K562 (cell line): ENCODE data around the gene SMNDC1. TPM values are rescaled to one million over a fixed set of nuclear protein-coding genes. Genes with fewer than 3 reads are reported as not detected.

Source experiments
- DEAF1 ChIP-seq: fragments of 450-650 bp; formaldehyde crosslinking; IDR thresholded peaks from 2 replicates; pipeline ENCODE4 v1.4.0; 2020; ENCODE audit warnings: mild to moderate bottlenecking, moderate library complexity
- HOXB6 ChIP-seq: fragments of 250-450 bp; sonication (Bioruptor Pico); IDR thresholded peaks from 2 replicates; pipeline ENCODE4 v1.5.1; 2022; ENCODE audit warnings: mild to moderate bottlenecking, borderline replicate concordance
- ILF3 ChIP-seq: fragments of 450-650 bp; IDR thresholded peaks from 2 replicates; pipeline ENCODE4 v1.6.1; 2018; ENCODE audit warnings: antibody characterized with exemption, mild to moderate bottlenecking, moderate library complexity, borderline replicate concordance
- RAD21 ChIP-seq, 2 experiments: fragments of 250-450 bp in 1 of 2; fragments of 450-650 bp in 1 of 2; sonication (Bioruptor Pico) in 1 of 2; formaldehyde crosslinking in 1 of 2; IDR thresholded peaks in 1 of 2; conservative IDR thresholded peaks in 1 of 2; 2 replicates each; pipeline versions ENCODE4 v1.4.0 to v1.8.0; 2020 to 2022; ENCODE audit warnings: mild to moderate bottlenecking in 2 of 2, moderate library complexity in 1 of 2
- RNF2 ChIP-seq: sonication (generic); IDR thresholded peaks from 2 replicates; pipeline ENCODE4 v1.6.1; 2016
- SMAD3 ChIP-seq: fragments of 450-650 bp; formaldehyde crosslinking; conservative IDR thresholded peaks from 2 replicates; pipeline ENCODE4 v1.4.0; 2020; ENCODE audit warnings: mild to moderate bottlenecking
- SNAPC5 ChIP-seq: fragments of 250-450 bp; sonication (Bioruptor Pico); IDR thresholded peaks from 2 replicates; pipeline ENCODE4 v1.8.0; 2021; ENCODE audit warnings: moderate library complexity, mild to moderate bottlenecking, inconsistent platforms
- SRF ChIP-seq, 2 experiments: fragments of 250-450, 450-650 bp in 1 of 2; sonication (Bioruptor Pico) in 1 of 2; sonication (generic) in 1 of 2; formaldehyde crosslinking; IDR thresholded peaks; 2 replicates each; pipeline versions ENCODE4 v1.5.0 to v1.5.1; 2020 to 2022; ENCODE audit warnings: mild to moderate bottlenecking in 1 of 2, missing genetic modification reagents in 1 of 2
- ZKSCAN3 ChIP-seq: fragments of 250-450 bp; sonication (Bioruptor Pico); IDR thresholded peaks from 2 replicates; pipeline ENCODE4 v1.4.0; 2020
- ZNF174 ChIP-seq: fragments of 250-450 bp; sonication (Bioruptor Pico); IDR thresholded peaks from 2 replicates; pipeline ENCODE4 v1.4.0; 2020; ENCODE audit warnings: mild to moderate bottlenecking
- ZNF277 ChIP-seq: fragments of 250-450 bp; sonication (Bioruptor Pico); IDR thresholded peaks from 2 replicates; pipeline ENCODE4 v1.8.0; 2022; ENCODE audit warnings: inconsistent platforms, mild to moderate bottlenecking, moderate library complexity, borderline replicate concordance
- ZNF324 ChIP-seq: fragments of 250-450 bp; sonication (Bioruptor Pico); IDR thresholded peaks from 2 replicates; pipeline ENCODE4 v1.4.0; 2020; ENCODE audit warnings: mild to moderate bottlenecking
- ZNF586 ChIP-seq: fragments of 450-650 bp; formaldehyde crosslinking; conservative IDR thresholded peaks from 2 replicates; pipeline ENCODE4 v1.4.0; 2020; ENCODE audit warnings: mild to moderate bottlenecking, moderate library complexity
- polyA plus RNA-seq, 8 experiments: library from polyadenylated mRNA; depleted of rRNA in 4 of 8; stranded (reverse) in 5 of 8; unstranded in 3 of 8; fragments of >200 nt; fragmentation: Nextera tagmentation in 2 of 8; fragmentation: Illumina TruSeq in 1 of 8; extraction: Ambion mirVana in 2 of 8; extraction: Trizol in 1 of 8; gene quantifications; 2 replicates each; pipeline versions ENCODE4 v1.2.1 to v1.2.3, GENCODE V29; 2011 to 2014; ENCODE audit warnings: inconsistent platforms in 1 of 8, missing spikeins in 1 of 8
- total RNA-seq, 7 experiments: library from RNA; depleted of rRNA in 6 of 7; stranded (reverse); fragments of >200 nt in 6 of 7; fragmentation: Illumina TruSeq in 2 of 7; extraction: Trizol in 2 of 7; gene quantifications; 2 replicates each; pipeline versions ENCODE4 v1.2.1 to v1.2.3, GENCODE V29; 2011 to 2021; ENCODE audit warnings: low replicate concordance in 1 of 7
- TF ChIP-seq, protein P1 (sequence below), 3 experiments: fragments of 200-800 bp in 1 of 3; fragments of 250-450 bp in 1 of 3; fragments of 450-650 bp in 1 of 3; sonication (Bioruptor Pico) in 1 of 3; sonication (Bioruptor generic) in 1 of 3; formaldehyde crosslinking in 1 of 3; IDR thresholded peaks; 2 replicates each; pipeline versions ENCODE4 v1.6.1 to v1.8.0; 2016 to 2022; ENCODE audit warnings: mild to moderate bottlenecking in 2 of 3, missing genetic modification characterization in 2 of 3, missing compliant biosample characterization in 1 of 3, moderate library complexity in 1 of 3
- TF ChIP-seq, protein P2 (sequence below), 2 experiments: IDR thresholded peaks; 2 replicates each; pipeline ENCODE4 v1.6.1; 2012; ENCODE audit warnings: improper control_type of control experiment in 2 of 2, low read depth in 2 of 2, low read length in 2 of 2, borderline replicate concordance in 1 of 2
- TF ChIP-seq, protein P3 (sequence below), 3 experiments: IDR thresholded peaks in 2 of 3; conservative IDR thresholded peaks in 1 of 3; 2 replicates each; pipeline ENCODE4 v1.5.1; 2011 to 2012; ENCODE audit warnings: low read length in 3 of 3, mild to moderate bottlenecking in 3 of 3, control low read depth in 2 of 3, improper control_type of control experiment in 1 of 3, inconsistent platforms in 1 of 3, low read depth in 1 of 3, mixed read lengths in 1 of 3, moderate library complexity in 1 of 3; ENCODE audit not compliant: insufficient read depth in 2 of 3

The SMNDC1 gene
- total and polyA plus RNA-seq, 9 of the 15 experiments (the other 6 are each of a cell fraction or from before 2014, with no cell fraction given) = 6.8 to 35.8 (median 12.3) TPM

GRCh38 chr10:110354322-110354766 is 49.6 kb upstream of the SMNDC1 start (continued):
- TF ChIP-seq, protein P1, sequence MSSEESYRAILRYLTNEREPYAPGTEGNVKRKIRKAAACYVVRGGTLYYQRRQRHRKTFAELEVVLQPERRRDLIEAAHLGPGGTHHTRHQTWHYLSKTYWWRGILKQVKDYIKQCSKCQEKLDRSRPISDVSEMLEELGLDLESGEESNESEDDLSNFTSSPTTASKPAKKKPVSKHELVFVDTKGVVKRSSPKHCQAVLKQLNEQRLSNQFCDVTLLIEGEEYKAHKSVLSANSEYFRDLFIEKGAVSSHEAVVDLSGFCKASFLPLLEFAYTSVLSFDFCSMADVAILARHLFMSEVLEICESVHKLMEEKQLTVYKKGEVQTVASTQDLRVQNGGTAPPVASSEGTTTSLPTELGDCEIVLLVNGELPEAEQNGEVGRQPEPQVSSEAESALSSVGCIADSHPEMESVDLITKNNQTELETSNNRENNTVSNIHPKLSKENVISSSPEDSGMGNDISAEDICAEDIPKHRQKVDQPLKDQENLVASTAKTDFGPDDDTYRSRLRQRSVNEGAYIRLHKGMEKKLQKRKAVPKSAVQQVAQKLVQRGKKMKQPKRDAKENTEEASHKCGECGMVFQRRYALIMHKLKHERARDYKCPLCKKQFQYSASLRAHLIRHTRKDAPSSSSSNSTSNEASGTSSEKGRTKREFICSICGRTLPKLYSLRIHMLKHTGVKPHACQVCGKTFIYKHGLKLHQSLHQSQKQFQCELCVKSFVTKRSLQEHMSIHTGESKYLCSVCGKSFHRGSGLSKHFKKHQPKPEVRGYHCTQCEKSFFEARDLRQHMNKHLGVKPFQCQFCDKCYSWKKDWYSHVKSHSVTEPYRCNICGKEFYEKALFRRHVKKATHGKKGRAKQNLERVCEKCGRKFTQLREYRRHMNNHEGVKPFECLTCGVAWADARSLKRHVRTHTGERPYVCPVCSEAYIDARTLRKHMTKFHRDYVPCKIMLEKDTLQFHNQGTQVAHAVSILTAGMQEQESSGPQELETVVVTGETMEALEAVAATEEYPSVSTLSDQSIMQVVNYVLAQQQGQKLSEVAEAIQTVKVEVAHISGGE (CRISPR knock-in tag; IDR thresholded peaks at IDR 0.05) = no peak
- TF ChIP-seq RAD21 (CRISPR knock-in tag; conservative IDR thresholded peaks at IDR 0.05 in 1 of 2, IDR thresholded peaks at IDR 0.05 in 1 of 2) = peak; percentile 49 to 83
- TF ChIP-seq ZNF324 (CRISPR knock-in tag) = no peak
- TF ChIP-seq, protein P2, sequence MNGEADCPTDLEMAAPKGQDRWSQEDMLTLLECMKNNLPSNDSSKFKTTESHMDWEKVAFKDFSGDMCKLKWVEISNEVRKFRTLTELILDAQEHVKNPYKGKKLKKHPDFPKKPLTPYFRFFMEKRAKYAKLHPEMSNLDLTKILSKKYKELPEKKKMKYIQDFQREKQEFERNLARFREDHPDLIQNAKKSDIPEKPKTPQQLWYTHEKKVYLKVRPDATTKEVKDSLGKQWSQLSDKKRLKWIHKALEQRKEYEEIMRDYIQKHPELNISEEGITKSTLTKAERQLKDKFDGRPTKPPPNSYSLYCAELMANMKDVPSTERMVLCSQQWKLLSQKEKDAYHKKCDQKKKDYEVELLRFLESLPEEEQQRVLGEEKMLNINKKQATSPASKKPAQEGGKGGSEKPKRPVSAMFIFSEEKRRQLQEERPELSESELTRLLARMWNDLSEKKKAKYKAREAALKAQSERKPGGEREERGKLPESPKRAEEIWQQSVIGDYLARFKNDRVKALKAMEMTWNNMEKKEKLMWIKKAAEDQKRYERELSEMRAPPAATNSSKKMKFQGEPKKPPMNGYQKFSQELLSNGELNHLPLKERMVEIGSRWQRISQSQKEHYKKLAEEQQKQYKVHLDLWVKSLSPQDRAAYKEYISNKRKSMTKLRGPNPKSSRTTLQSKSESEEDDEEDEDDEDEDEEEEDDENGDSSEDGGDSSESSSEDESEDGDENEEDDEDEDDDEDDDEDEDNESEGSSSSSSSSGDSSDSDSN (IDR thresholded peaks at IDR 0.05; ENCODE audit: borderline replicate concordance in 1 of 2, low read depth in 2 of 2, low read length in 2 of 2) = no peak
- no peak for TF ChIP-seq RNF2
- TF ChIP-seq DEAF1 (CRISPR knock-in tag) = peak; percentile 44; the same call in 1 of the 2 replicates
- no peak for TF ChIP-seq SNAPC5 (CRISPR knock-in tag)
- TF ChIP-seq HOXB6 (CRISPR knock-in tag) = no peak
- TF ChIP-seq ZKSCAN3 (CRISPR knock-in tag) = no peak
- TF ChIP-seq ILF3 = no peak
- TF ChIP-seq ZNF586 (CRISPR knock-in tag) = no peak
- TF ChIP-seq, protein P3, sequence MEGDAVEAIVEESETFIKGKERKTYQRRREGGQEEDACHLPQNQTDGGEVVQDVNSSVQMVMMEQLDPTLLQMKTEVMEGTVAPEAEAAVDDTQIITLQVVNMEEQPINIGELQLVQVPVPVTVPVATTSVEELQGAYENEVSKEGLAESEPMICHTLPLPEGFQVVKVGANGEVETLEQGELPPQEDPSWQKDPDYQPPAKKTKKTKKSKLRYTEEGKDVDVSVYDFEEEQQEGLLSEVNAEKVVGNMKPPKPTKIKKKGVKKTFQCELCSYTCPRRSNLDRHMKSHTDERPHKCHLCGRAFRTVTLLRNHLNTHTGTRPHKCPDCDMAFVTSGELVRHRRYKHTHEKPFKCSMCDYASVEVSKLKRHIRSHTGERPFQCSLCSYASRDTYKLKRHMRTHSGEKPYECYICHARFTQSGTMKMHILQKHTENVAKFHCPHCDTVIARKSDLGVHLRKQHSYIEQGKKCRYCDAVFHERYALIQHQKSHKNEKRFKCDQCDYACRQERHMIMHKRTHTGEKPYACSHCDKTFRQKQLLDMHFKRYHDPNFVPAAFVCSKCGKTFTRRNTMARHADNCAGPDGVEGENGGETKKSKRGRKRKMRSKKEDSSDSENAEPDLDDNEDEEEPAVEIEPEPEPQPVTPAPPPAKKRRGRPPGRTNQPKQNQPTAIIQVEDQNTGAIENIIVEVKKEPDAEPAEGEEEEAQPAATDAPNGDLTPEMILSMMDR (IDR thresholded peaks at IDR 0.05 in 2 of 3, conservative IDR thresholded peaks at IDR 0.05 in 1 of 3; ENCODE audit: insufficient read depth in 2 of 3, low read depth in 1 of 3, low read length in 3 of 3) = peak; percentile 74 to 83 (median 81)
- TF ChIP-seq ZNF174 = no peak
- TF ChIP-seq ZNF277 (CRISPR knock-in tag) = no peak
- no peak for TF ChIP-seq SRF (CRISPR knock-in tag; IDR thresholded peaks at IDR 0.05)
- no peak for TF ChIP-seq SMAD3 (CRISPR knock-in tag)
